Prostate gland (tissue), 2 donors: ENCODE results near the gene CD101. TPM values are rescaled to one million over a fixed set of nuclear protein-coding genes. Genes with fewer than 3 reads are reported as not detected.

ENCODE experiments used
- DNase-seq: peaks from one replicate; pipeline ENCODE4 v3.0.0-alpha.2; 2019; ENCODE audit warnings: low spot score
- H3K27ac ChIP-seq, 2 donors: fragments of 200-600 bp; sonication (generic); 2 replicates each; pipeline ENCODE4 v1.5.1; 2017 to 2019
- H3K27me3 ChIP-seq: fragments of 200-600 bp; sonication (generic); replicated peaks from 2 replicates; pipeline ENCODE4 v1.5.1; 2019; ENCODE audit not compliant: insufficient read depth
- H3K36me3 ChIP-seq, 2 donors: fragments of 200-600 bp; sonication (generic); 1 replicate in 1 of 2; 2 replicates in 1 of 2; pipeline versions ENCODE4 v1.5.1 to v1.8.1; 2017 to 2019
- H3K4me1 ChIP-seq: fragments of 200-600 bp; sonication (generic); replicated peaks from 2 replicates; pipeline ENCODE4 v1.5.1; 2019
- H3K4me3 ChIP-seq, 2 donors: fragments of 200-600 bp; sonication (generic); 2 replicates each; pipeline ENCODE4 v1.5.1; 2017 to 2019
- H3K9me3 ChIP-seq: fragments of 200-600 bp; sonication (generic); 2 replicates; pipeline ENCODE4 v1.5.1; 2017
- POLR2A ChIP-seq: fragments of 450-650 bp; IDR thresholded peaks from one replicate; pipeline ENCODE4 v1.6.1; 2016; ENCODE audit warnings: antibody characterized with exemption, mild to moderate bottlenecking
- POLR2AphosphoS5 ChIP-seq: sonication (generic); formaldehyde crosslinking; IDR thresholded peaks from one replicate; pipeline ENCODE4 v1.6.1; 2017; ENCODE audit warnings: antibody characterized with exemption
- WGBS: methylation state at CpG from one replicate; pipeline ENCODE4 v1.1.5; 2018; 5-methylcytosine and 5-hydroxymethylcytosine counted together
- intact Hi-C: fragments of 100-400 bp; cut with DNase I; formaldehyde crosslinking; loops from one replicate; pipeline ENCODE4 v1.14.2; 2022
- total RNA-seq, 2 donors: library from RNA; depleted of rRNA; stranded (reverse); fragments of >200 nt; gene quantifications; one replicate each; pipeline ENCODE4 v1.1.0, GENCODE V29; 2016
- TF ChIP-seq, protein P1 (sequence below), 4 experiments: fragments of 200-600 bp in 2 of 4; fragments of 450-650 bp in 2 of 4; sonication (generic) in 2 of 4; IDR thresholded peaks; 1 replicate in 3 of 4; 2 replicates in 1 of 4; pipeline ENCODE4 v1.5.1; 2016 to 2019; ENCODE audit warnings: antibody characterized with exemption in 4 of 4, mild to moderate bottlenecking in 2 of 4, moderate library complexity in 2 of 4

The CD101 gene
- total RNA-seq, 2 donors from 2014 or later: 0.59 to 1.1 TPM

DNA sequence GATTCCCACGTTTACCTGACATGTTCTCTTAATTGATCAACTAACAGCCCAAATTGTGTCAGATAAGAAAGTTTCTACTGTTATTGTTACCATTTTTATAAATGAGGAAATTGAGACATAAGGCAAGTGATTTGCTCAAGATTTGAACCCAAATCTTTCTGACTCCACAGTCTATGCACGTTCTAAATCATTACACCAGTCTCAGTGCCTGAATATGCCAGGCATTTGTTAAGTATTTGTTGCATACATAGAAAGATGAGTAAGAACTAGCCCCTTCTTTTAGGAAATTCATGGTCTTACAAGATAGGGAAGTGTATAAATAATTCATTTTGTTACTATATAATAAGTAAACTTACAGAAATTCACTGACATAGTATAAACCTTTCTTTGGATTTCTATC lies 7.1 kb upstream of the CD101 start:
- TF ChIP-seq POLR2A (no peak), POLR2AphosphoS5 (no peak)
- TF ChIP-seq, protein P1, sequence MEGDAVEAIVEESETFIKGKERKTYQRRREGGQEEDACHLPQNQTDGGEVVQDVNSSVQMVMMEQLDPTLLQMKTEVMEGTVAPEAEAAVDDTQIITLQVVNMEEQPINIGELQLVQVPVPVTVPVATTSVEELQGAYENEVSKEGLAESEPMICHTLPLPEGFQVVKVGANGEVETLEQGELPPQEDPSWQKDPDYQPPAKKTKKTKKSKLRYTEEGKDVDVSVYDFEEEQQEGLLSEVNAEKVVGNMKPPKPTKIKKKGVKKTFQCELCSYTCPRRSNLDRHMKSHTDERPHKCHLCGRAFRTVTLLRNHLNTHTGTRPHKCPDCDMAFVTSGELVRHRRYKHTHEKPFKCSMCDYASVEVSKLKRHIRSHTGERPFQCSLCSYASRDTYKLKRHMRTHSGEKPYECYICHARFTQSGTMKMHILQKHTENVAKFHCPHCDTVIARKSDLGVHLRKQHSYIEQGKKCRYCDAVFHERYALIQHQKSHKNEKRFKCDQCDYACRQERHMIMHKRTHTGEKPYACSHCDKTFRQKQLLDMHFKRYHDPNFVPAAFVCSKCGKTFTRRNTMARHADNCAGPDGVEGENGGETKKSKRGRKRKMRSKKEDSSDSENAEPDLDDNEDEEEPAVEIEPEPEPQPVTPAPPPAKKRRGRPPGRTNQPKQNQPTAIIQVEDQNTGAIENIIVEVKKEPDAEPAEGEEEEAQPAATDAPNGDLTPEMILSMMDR (IDR thresholded peaks at IDR 0.05): no peak
- intact Hi-C loops: no loop called here
- Histone ChIP-seq H3K36me3 (no peaks in the 10 kb centered on the region), H3K4me3 (no peak overlapping the region), H3K27me3 (no peaks in the 10 kb centered on the region), H3K4me1 (no peaks in the 10 kb centered on the region), H3K9me3 (no peaks in the 10 kb centered on the region), H3K27ac (no peak overlapping the region)
- DNase-seq: no peak
- WGBS: 86% methylated on average over 2 of the region's 2 CpGs

DNA sequence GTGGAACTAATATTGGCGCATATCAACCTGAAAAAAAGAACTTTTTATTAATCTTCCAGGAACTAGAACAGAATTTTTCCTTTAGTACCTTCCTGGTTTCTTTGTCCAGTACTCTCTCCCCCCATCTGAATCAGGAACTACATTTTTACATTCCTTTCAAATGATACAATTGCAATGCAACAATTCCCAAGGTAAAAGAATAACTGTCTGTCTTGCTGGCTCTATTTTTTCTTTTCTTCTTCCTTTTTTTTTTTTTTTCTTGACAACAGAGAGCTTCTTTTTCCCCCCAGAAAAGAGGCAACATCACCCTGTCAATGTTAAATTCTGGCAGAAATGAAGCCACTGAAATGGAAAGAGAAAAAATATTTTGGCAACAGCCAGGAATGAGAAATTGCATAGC lies 4.5 kb upstream of the CD101 start:
- Histone ChIP-seq H3K36me3 (no peaks in the 10 kb centered on the region), H3K4me3 (no peak overlapping the region), H3K27me3 (no peaks in the 10 kb centered on the region), H3K9me3 (no peaks in the 10 kb centered on the region), H3K27ac (no peak overlapping the region), H3K4me1 (no peaks in the 10 kb centered on the region)
- intact Hi-C loops: no loop called here
- 90% methylated on average over 1 of the region's 1 CpG for WGBS
- TF ChIP-seq POLR2AphosphoS5 (no peak), POLR2A (no peak)
- TF ChIP-seq, protein P1 (IDR thresholded peaks at IDR 0.05): no peak
- DNase-seq: no peak

DNA sequence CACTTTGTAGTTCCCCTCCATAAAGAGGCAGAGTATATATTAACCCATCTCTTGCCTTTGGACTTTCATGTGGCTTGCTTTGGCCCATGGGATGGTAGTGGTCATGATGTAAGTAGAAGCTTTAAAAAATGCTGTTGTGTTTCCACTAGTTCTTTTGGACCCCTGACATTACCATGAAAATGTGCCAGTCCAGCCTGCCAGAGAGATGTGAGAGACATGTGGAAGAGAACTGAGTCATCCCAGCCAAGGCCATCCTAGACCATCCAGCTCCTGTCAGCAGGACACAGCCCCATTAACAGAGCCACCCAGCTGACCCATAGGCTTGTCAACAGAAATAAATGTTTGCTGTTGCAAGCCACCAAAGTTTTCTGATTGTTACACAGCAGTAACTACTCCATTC lies 3.9 kb upstream of the CD101 start:
- Histone ChIP-seq H3K27me3 (no peaks in the 10 kb centered on the region), H3K9me3 (no peaks in the 10 kb centered on the region), H3K27ac (no peak overlapping the region), H3K4me1 (no peaks in the 10 kb centered on the region), H3K4me3 (no peak overlapping the region), H3K36me3 (no peaks in the 10 kb centered on the region)
- intact Hi-C loops: no loop called here
- TF ChIP-seq, protein P1 (IDR thresholded peaks at IDR 0.05): no peak
- TF ChIP-seq POLR2AphosphoS5 (no peak), POLR2A (no peak)
- no peak for DNase-seq

DNA sequence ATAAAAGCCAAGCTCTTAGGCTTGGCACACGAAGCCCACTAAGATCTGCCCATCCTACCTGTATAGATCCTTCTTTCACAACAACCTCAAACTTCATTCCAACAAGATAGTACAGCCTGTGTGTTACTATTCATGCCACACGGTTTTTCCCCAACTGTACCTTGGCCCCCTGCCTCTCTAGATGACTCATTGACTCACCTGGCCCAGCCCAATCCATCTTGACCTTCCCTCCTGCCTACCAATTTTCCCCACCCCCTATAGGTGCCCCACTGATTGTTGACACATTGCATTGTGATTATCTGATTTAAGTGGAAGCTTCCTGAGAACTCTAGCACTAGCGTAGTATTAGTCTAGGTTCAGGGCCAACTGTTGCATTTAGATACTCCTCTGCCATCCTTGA lies 2.0 kb upstream of the CD101 start:
- no peaks in the 10 kb centered on the region for H3K4me1 ChIP-seq
- no peaks in the 10 kb centered on the region for H3K36me3 ChIP-seq
- 83% methylated on average over 3 of the region's 3 CpGs for WGBS
- no peak for TF ChIP-seq POLR2A
- TF ChIP-seq, protein P1 (IDR thresholded peaks at IDR 0.05): no peak
- no peak for TF ChIP-seq POLR2AphosphoS5
- no peak for DNase-seq
- H3K27me3 ChIP-seq: no peaks in the 10 kb centered on the region
- no peak overlapping the region for H3K4me3 ChIP-seq
- intact Hi-C loops: no loop called here
- no peak overlapping the region for H3K27ac ChIP-seq
- no peaks in the 10 kb centered on the region for H3K9me3 ChIP-seq

DNA sequence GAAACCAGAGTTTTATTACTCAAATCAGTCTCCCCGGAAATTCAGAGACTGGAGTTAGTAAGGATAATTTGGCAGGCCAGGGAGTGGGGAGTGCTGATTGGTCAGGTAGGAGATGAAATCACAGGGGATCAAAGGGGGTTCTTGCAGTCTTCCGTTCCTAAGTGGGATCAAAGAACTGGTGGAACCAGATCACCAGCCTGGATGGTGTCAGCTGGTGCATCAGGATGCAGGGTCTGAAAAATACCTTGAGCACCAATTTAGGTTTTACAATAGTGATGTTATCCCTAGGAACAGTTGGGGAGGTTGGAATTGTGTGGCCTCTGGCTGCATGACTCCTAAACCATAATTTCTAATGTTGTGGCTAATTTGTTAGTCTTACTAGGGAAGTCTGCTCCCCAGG lies 1.4 kb upstream of the CD101 start:
- WGBS: 67% methylated on average over 2 of the region's 2 CpGs
- TF ChIP-seq POLR2A (no peak), POLR2AphosphoS5 (no peak)
- TF ChIP-seq, protein P1 (IDR thresholded peaks at IDR 0.05): no peak

More for the DNA sequence above, 1.4 kb upstream of the CD101 start:
- Histone ChIP-seq H3K4me3 (no peak overlapping the region), H3K27me3 (no peaks in the 10 kb centered on the region), H3K9me3 (no peaks in the 10 kb centered on the region), H3K4me1 (no peaks in the 10 kb centered on the region), H3K36me3 (no peaks in the 10 kb centered on the region), H3K27ac (no peak overlapping the region)
- intact Hi-C loops: no loop called here
- DNase-seq: no peak
